ENCODE measurements around the gene TBX20. TPM values are rescaled to one million over a fixed set of nuclear protein-coding genes. Genes with fewer than 3 reads are reported as not detected.
"Not testable (repeated sequence)": the region's sequence is repeated elsewhere in the genome, so short reads cannot be mapped to it uniquely, and the experiment has no call there.

The TBX20 gene
- total RNA-seq, 1 experiment from 2014 or later, result not detected

DNA sequence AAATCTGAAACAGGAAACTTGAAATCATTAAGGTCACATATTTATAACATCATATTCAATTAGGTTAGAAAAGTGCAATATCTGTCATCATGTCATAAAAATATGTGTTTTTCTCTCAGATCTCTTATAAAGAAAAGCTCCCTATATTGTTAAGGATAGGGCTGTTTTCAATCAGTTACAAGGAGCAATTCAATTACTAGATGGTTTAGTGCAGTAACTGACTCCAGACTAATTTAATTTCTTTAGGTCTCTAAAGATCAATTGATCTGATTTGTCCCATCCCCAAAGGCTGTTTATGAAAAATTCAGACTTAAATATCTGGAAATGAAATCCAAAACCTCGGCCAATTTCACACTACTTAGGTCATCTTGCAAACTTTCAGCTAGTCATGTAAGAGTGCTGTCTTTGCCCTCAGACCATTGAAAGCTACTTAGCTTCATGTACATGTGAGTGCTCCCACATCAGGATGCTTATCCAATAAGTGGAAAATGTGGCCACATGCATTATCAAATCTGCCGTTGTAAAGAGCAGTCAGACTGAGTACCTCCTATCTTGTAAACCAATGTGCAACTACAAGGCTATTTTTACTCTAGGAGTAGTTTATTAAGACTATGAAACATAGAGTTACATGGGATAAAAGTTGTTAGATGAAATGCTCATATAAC lies 24.7 kb downstream of the TBX20 start:
- no CpG with 5 or more reads among the region's 2 CpGs for WGBS (ENCODE audit: extremely low coverage, insufficient read length, low lambda C conversion rate)
- not testable (repeated sequence) for H4K91ac ChIP-seq (ENCODE audit: insufficient read length, low read depth, low read length); H3K27ac Mint-ChIP-seq; H4K20me1 ChIP-seq (ENCODE audit: control insufficient read depth, insufficient read depth, insufficient read length); H3K4ac ChIP-seq (ENCODE audit: low read depth, low read length); H3K79me2 ChIP-seq (ENCODE audit: insufficient read depth, low read length); H3K23ac ChIP-seq (ENCODE audit: insufficient read length, low read depth, low read length); H3K4me3 Mint-ChIP-seq; H3K4me1 ChIP-seq (ENCODE audit: insufficient read depth, low read length); H3K79me1 ChIP-seq (ENCODE audit: insufficient read depth, low read depth, low read length, poor library complexity, severe bottlenecking); H3K18ac ChIP-seq (ENCODE audit: insufficient read length, low read depth, low read length); H2BK20ac ChIP-seq (ENCODE audit: low read depth, low read length, poor library complexity, severe bottlenecking); H4K5ac ChIP-seq (ENCODE audit: insufficient read length, low read depth, low read length); H2AFZ ChIP-seq (ENCODE audit: low read length); H3K27me3 ChIP-seq (ENCODE audit: insufficient read depth, low read length); H3K4me1 Mint-ChIP-seq; H3K27ac ChIP-seq (ENCODE audit: insufficient read length, low read depth, low read length); H3K56ac ChIP-seq (ENCODE audit: insufficient read length, low read depth, low read length); H3K9ac ChIP-seq (ENCODE audit: extremely low read depth, insufficient read length, low read length); H3K14ac ChIP-seq (ENCODE audit: insufficient read depth, low read length); H4K8ac ChIP-seq (replicated peaks; ENCODE audit: insufficient read length, low read depth, low read length); H3T11ph ChIP-seq (ENCODE audit: low read length); H2BK15ac ChIP-seq (ENCODE audit: low read depth, low read length); H2BK120ac ChIP-seq (ENCODE audit: low read depth, low read length, poor library complexity, severe bottlenecking); H3K4me2 ChIP-seq (ENCODE audit: insufficient read depth, insufficient read length, low read length); H3K23me2 ChIP-seq (ENCODE audit: insufficient read length, low read depth, low read length, poor library complexity, severe bottlenecking); H3K9me3 ChIP-seq (ENCODE audit: control insufficient read depth, low read depth, low read length); DNase-seq; H3K36me3 Mint-ChIP-seq (ENCODE audit: insufficient read depth in 1 of 3, low read depth in 3 of 3); H3K27me3 Mint-ChIP-seq (ENCODE audit: low read depth); H2BK5ac ChIP-seq (ENCODE audit: insufficient read length, low read length); H2BK12ac ChIP-seq (ENCODE audit: insufficient read length, low read depth, low read length); H2AK5ac ChIP-seq (ENCODE audit: insufficient read length, low read length); H3K9me3 Mint-ChIP-seq

- not testable (repeated sequence) for H3K79me2 ChIP-seq (ENCODE audit: insufficient read depth, low read length); H4K5ac ChIP-seq (ENCODE audit: insufficient read length, low read depth, low read length); H3K27me3 Mint-ChIP-seq (ENCODE audit: low read depth); H2AFZ ChIP-seq (ENCODE audit: low read length); H3K9me3 ChIP-seq (ENCODE audit: control insufficient read depth, low read depth, low read length); H3K14ac ChIP-seq (ENCODE audit: insufficient read depth, low read length); H3K27ac Mint-ChIP-seq; H4K20me1 ChIP-seq (ENCODE audit: control insufficient read depth, insufficient read depth, insufficient read length); H3K18ac ChIP-seq (ENCODE audit: insufficient read length, low read depth, low read length); H3K4me3 Mint-ChIP-seq; H2AK5ac ChIP-seq (ENCODE audit: insufficient read length, low read length); H3K4ac ChIP-seq (ENCODE audit: low read depth, low read length); H3K4me2 ChIP-seq (ENCODE audit: insufficient read depth, insufficient read length, low read length); H3K4me1 Mint-ChIP-seq; H4K91ac ChIP-seq (ENCODE audit: insufficient read length, low read depth, low read length); H3K27ac ChIP-seq (ENCODE audit: insufficient read length, low read depth, low read length); H2BK12ac ChIP-seq (ENCODE audit: insufficient read length, low read depth, low read length); H3K9me3 Mint-ChIP-seq; H3K23ac ChIP-seq (ENCODE audit: insufficient read length, low read depth, low read length); H3K23me2 ChIP-seq (ENCODE audit: insufficient read length, low read depth, low read length, poor library complexity, severe bottlenecking); H2BK20ac ChIP-seq (ENCODE audit: low read depth, low read length, poor library complexity, severe bottlenecking); H3K56ac ChIP-seq (ENCODE audit: insufficient read length, low read depth, low read length); H2BK120ac ChIP-seq (ENCODE audit: low read depth, low read length, poor library complexity, severe bottlenecking); H2BK5ac ChIP-seq (ENCODE audit: insufficient read length, low read length); H4K8ac ChIP-seq (replicated peaks; ENCODE audit: insufficient read length, low read depth, low read length); H3K27me3 ChIP-seq (ENCODE audit: insufficient read depth, low read length); H3K79me1 ChIP-seq (ENCODE audit: insufficient read depth, low read depth, low read length, poor library complexity, severe bottlenecking); H3K4me1 ChIP-seq (ENCODE audit: insufficient read depth, low read length); H3K36me3 Mint-ChIP-seq (ENCODE audit: insufficient read depth in 1 of 3, low read depth in 3 of 3); H2BK15ac ChIP-seq (ENCODE audit: low read depth, low read length); DNase-seq; H3T11ph ChIP-seq (ENCODE audit: low read length); H3K9ac ChIP-seq (ENCODE audit: extremely low read depth, insufficient read length, low read length)
- WGBS (ENCODE audit: extremely low coverage, insufficient read length, low lambda C conversion rate), result no CpG with 5 or more reads among the region's 5 CpGs
Measured at GRCh38 chr7:35228496-35229051, 25.3 kb downstream of the TBX20 start.
